Measurements from ENCODE around the gene WNT2B. TPM values are rescaled to one million over a fixed set of nuclear protein-coding genes. Genes with fewer than 3 reads are reported as not detected.

Gene WNT2B
- total RNA-seq, 1 experiment from 2014 or later, result 1.6 TPM

DNA sequence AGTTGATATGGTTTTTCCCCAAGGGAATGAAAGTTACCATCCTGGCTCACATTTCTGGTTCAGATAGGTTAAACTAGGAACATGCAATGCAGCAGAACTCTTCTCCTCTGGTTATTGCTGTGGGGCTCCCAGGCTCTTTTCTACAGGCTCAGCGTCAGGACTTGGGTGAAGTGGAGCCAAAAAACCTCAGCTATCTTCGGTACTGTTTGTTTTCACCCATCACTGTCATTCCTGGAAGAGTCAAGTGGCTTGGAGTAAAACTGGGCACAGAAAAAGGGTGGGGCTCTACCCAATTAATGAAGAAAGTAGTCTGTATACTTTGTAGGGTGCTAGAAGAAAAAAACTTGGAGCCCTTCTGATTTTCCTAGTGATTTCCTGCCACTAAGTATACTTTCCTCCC is 9.4 kb downstream of the WNT2B start:
- intact Hi-C loops (cut with micrococcal nuclease; ENCODE audit: unreplicated experiment) (no loop called here), in situ Hi-C loops (cut with HindIII; ENCODE audit: low pct_unique_long_range_greater_than_20kb, low sequenced_read_pairs) (no loop called here)
- DNase-seq (ENCODE audit: low read depth, low spot score) (no peak), ATAC-seq (no peak)
- H3K4me1 ChIP-seq (ENCODE audit: control insufficient read depth, insufficient read depth, low read length), result no peaks in the 10 kb centered on the region
- no TSS peak for BruUV-seq (replicated peaks)
- H3K9me3 ChIP-seq (ENCODE audit: control insufficient read depth, insufficient read depth, low read depth, low read length), result no peaks in the 10 kb centered on the region
- no peaks in the 10 kb centered on the region for H3K36me3 ChIP-seq (ENCODE audit: control insufficient read depth, insufficient read depth, low read length)
- TF ChIP-seq TCF7L2 (IDR thresholded peaks at IDR 0.05; ENCODE audit: low read depth, low read length) (no peak), SIN3A (IDR thresholded peaks at IDR 0.05; ENCODE audit: borderline replicate concordance, insufficient read depth, low read depth, low read length) (no peak), POLR2AphosphoS5 (IDR thresholded peaks at IDR 0.05; ENCODE audit: low read depth, low read length) (no peak)
- TF ChIP-seq, protein P1, sequence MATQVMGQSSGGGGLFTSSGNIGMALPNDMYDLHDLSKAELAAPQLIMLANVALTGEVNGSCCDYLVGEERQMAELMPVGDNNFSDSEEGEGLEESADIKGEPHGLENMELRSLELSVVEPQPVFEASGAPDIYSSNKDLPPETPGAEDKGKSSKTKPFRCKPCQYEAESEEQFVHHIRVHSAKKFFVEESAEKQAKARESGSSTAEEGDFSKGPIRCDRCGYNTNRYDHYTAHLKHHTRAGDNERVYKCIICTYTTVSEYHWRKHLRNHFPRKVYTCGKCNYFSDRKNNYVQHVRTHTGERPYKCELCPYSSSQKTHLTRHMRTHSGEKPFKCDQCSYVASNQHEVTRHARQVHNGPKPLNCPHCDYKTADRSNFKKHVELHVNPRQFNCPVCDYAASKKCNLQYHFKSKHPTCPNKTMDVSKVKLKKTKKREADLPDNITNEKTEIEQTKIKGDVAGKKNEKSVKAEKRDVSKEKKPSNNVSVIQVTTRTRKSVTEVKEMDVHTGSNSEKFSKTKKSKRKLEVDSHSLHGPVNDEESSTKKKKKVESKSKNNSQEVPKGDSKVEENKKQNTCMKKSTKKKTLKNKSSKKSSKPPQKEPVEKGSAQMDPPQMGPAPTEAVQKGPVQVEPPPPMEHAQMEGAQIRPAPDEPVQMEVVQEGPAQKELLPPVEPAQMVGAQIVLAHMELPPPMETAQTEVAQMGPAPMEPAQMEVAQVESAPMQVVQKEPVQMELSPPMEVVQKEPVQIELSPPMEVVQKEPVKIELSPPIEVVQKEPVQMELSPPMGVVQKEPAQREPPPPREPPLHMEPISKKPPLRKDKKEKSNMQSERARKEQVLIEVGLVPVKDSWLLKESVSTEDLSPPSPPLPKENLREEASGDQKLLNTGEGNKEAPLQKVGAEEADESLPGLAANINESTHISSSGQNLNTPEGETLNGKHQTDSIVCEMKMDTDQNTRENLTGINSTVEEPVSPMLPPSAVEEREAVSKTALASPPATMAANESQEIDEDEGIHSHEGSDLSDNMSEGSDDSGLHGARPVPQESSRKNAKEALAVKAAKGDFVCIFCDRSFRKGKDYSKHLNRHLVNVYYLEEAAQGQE (IDR thresholded peaks at IDR 0.05; ENCODE audit: insufficient read depth in 1 of 2, low read depth in 2 of 2, low read length in 1 of 2), result no peak
- TF ChIP-seq, protein P2, sequence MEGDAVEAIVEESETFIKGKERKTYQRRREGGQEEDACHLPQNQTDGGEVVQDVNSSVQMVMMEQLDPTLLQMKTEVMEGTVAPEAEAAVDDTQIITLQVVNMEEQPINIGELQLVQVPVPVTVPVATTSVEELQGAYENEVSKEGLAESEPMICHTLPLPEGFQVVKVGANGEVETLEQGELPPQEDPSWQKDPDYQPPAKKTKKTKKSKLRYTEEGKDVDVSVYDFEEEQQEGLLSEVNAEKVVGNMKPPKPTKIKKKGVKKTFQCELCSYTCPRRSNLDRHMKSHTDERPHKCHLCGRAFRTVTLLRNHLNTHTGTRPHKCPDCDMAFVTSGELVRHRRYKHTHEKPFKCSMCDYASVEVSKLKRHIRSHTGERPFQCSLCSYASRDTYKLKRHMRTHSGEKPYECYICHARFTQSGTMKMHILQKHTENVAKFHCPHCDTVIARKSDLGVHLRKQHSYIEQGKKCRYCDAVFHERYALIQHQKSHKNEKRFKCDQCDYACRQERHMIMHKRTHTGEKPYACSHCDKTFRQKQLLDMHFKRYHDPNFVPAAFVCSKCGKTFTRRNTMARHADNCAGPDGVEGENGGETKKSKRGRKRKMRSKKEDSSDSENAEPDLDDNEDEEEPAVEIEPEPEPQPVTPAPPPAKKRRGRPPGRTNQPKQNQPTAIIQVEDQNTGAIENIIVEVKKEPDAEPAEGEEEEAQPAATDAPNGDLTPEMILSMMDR (IDR thresholded peaks at IDR 0.05), result no peak
- CTCF ChIA-PET, result no interaction called here
- no peak overlapping the region for H3K4me3 ChIP-seq (ENCODE audit: low read depth in 2 of 2, low read length in 2 of 2)
- POLR2A ChIA-PET, result no interaction called here
- H3K27me3 ChIP-seq (ENCODE audit: control insufficient read depth, insufficient read depth, low read length), result no peaks in the 10 kb centered on the region
- H3K27ac ChIP-seq (ENCODE audit: low read length), result no peak overlapping the region

DNA sequence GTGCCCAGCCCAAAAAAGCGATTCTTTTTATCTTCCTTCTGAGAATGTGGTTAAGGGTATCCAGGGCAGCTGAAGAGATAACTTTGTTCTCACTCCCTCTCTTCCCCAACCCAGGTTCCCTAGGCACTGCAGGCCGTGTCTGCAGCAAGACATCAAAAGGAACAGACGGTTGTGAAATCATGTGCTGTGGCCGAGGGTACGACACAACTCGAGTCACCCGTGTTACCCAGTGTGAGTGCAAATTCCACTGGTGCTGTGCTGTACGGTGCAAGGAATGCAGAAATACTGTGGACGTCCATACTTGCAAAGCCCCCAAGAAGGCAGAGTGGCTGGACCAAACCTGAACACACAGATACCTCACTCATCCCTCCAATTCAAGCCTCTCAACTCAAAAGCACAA is 11.4 kb downstream of the WNT2B start:
- CTCF ChIA-PET, result no interaction called here
- Histone ChIP-seq H3K4me1 (ENCODE audit: control insufficient read depth, insufficient read depth, low read length) (no peaks in the 10 kb centered on the region), H3K9me3 (ENCODE audit: control insufficient read depth, insufficient read depth, low read depth, low read length) (no peaks in the 10 kb centered on the region), H3K36me3 (ENCODE audit: control insufficient read depth, insufficient read depth, low read length) (no peaks in the 10 kb centered on the region), H3K27ac (ENCODE audit: low read length) (no peak overlapping the region), H3K4me3 (ENCODE audit: low read depth in 2 of 2, low read length in 2 of 2) (no peak overlapping the region), H3K27me3 (ENCODE audit: control insufficient read depth, insufficient read depth, low read length) (no peaks in the 10 kb centered on the region)
- ATAC-seq (no peak), DNase-seq (ENCODE audit: low read depth, low spot score) (no peak)
- intact Hi-C loops (cut with micrococcal nuclease; ENCODE audit: unreplicated experiment) (no loop called here), in situ Hi-C loops (cut with HindIII; ENCODE audit: low pct_unique_long_range_greater_than_20kb, low sequenced_read_pairs) (no loop called here)
- POLR2A ChIA-PET, result no interaction called here
- TF ChIP-seq TCF7L2 (IDR thresholded peaks at IDR 0.05; ENCODE audit: low read depth, low read length), result no peak
- TF ChIP-seq SIN3A (IDR thresholded peaks at IDR 0.05; ENCODE audit: borderline replicate concordance, insufficient read depth, low read depth, low read length), result no peak
- TF ChIP-seq POLR2AphosphoS5 (IDR thresholded peaks at IDR 0.05; ENCODE audit: low read depth, low read length), result no peak
- TF ChIP-seq, protein P2 (IDR thresholded peaks at IDR 0.05), result no peak
- TF ChIP-seq, protein P1 (IDR thresholded peaks at IDR 0.05; ENCODE audit: insufficient read depth in 1 of 2, low read depth in 2 of 2, low read length in 1 of 2), result no peak
- BruUV-seq (replicated peaks), result no TSS peak

All from Panc1 (cell line).